HG02943 (cell line): Measurements from ENCODE around the gene IFT88.
"Not testable (repeated sequence)": the region's sequence is repeated elsewhere in the genome, so short reads cannot be mapped to it uniquely, and the experiment has no call there.

ENCODE experiments used
- ATAC-seq: cut with Tn5 transposase; IDR thresholded peaks from one replicate; pipeline ENCODE4 v1.9.1; 2021; ENCODE audit warnings: mild to moderate bottlenecking, low read depth, moderate library complexity; ENCODE audit not compliant: unreplicated experiment

IFT88 gene

GRCh38 chr13:20623000-20623399, 56.0 kb downstream of the IFT88 start:
- ATAC-seq, result no peak

GRCh38 chr13:20624213-20624612, 57.3 kb downstream of the IFT88 start:
- ATAC-seq, result no peak

- ATAC-seq, result no peak
These were observed 66.8 kb downstream of the IFT88 start for GRCh38 chr13:20633802-20634201.

GRCh38 chr13:20636079-20636478, 69.1 kb downstream of the IFT88 start:
- no peak for ATAC-seq

- ATAC-seq, result no peak
These were observed 70.9 kb downstream of the IFT88 start for GRCh38 chr13:20637811-20638210.

- ATAC-seq, result no peak
These were observed 80.8 kb downstream of the IFT88 start for GRCh38 chr13:20647758-20648157.

GRCh38 chr13:20652946-20653345, 86.0 kb downstream of the IFT88 start:
- ATAC-seq, result no peak

- ATAC-seq, result no peak
These were observed 87.2 kb downstream of the IFT88 start for GRCh38 chr13:20654156-20654555.

- no peak for ATAC-seq
These were observed 91.6 kb downstream of the IFT88 start for GRCh38 chr13:20658451-20659040.

- ATAC-seq, result no peak
These were observed 97.4 kb downstream of the IFT88 start for GRCh38 chr13:20664351-20664750.

- no peak for ATAC-seq
These were observed 100.0 kb downstream of the IFT88 start for GRCh38 chr13:20666948-20667347.

- ATAC-seq, result no peak
These were observed 101.0 kb downstream of the IFT88 start for GRCh38 chr13:20667857-20668437.

- no peak for ATAC-seq
These were observed 102.2 kb downstream of the IFT88 start for GRCh38 chr13:20669162-20669561.

- ATAC-seq, result no peak
These were observed 104.8 kb downstream of the IFT88 start for GRCh38 chr13:20671789-20672188.

- no peak for ATAC-seq
These were observed 105.8 kb downstream of the IFT88 start for GRCh38 chr13:20672772-20673171.

GRCh38 chr13:20673715-20674114, 106.8 kb downstream of the IFT88 start:
- ATAC-seq, result no peak

GRCh38 chr13:20676213-20676612, 109.3 kb downstream of the IFT88 start:
- no peak for ATAC-seq

GRCh38 chr13:20678606-20679005, 111.6 kb downstream of the IFT88 start:
- not testable (repeated sequence) for ATAC-seq

GRCh38 chr13:20679879-20680278, 112.9 kb downstream of the IFT88 start:
- ATAC-seq, result no peak

GRCh38 chr13:20680416-20681080, 113.6 kb downstream of the IFT88 start:
- ATAC-seq, result no peak

- ATAC-seq, result not testable (repeated sequence)
These were observed 114.5 kb downstream of the IFT88 start for GRCh38 chr13:20681481-20681880.

- ATAC-seq, result no peak
These were observed 115.1 kb downstream of the IFT88 start for GRCh38 chr13:20682061-20682460.
